ENCODE measurements around the gene ZNF74.

DNA sequence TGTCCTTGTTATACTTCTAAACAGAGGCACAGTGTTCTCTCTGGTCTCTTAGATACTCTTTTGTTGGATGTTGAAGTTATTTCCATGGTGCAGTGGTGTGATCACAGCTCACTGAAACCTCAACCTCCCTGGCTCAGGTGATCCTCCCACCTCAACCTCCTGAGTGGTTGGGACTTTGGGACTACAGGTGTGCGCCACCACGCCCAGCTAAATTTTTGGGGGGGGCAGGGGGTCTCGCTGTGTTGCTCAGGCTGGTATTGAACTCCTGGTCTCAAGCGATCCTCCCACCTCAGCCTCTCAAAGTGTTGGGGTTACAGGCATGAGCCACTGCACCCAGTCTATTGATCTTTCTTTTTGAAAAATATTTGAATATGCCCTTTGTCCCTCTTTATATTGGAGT lies 14.9 kb downstream of the ZNF74 start:
- TF ChIP-seq, protein P1, sequence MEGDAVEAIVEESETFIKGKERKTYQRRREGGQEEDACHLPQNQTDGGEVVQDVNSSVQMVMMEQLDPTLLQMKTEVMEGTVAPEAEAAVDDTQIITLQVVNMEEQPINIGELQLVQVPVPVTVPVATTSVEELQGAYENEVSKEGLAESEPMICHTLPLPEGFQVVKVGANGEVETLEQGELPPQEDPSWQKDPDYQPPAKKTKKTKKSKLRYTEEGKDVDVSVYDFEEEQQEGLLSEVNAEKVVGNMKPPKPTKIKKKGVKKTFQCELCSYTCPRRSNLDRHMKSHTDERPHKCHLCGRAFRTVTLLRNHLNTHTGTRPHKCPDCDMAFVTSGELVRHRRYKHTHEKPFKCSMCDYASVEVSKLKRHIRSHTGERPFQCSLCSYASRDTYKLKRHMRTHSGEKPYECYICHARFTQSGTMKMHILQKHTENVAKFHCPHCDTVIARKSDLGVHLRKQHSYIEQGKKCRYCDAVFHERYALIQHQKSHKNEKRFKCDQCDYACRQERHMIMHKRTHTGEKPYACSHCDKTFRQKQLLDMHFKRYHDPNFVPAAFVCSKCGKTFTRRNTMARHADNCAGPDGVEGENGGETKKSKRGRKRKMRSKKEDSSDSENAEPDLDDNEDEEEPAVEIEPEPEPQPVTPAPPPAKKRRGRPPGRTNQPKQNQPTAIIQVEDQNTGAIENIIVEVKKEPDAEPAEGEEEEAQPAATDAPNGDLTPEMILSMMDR (IDR thresholded peaks at IDR 0.05): no peak
- TF ChIP-seq ZFX (IDR thresholded peaks at IDR 0.05; ENCODE audit: borderline replicate concordance): no peak

Data from 22Rv1 (cell line).